ENCODE results near the gene ASAP2. TPM values are rescaled to one million over a fixed set of nuclear protein-coding genes. Genes with fewer than 3 reads are reported as not detected.

The ASAP2 gene
- total and polyA plus RNA-seq, 9 of the 15 experiments (the other 6 are each of a cell fraction or from before 2014, with no cell fraction given): 0.06 to 4.3 (median 3.1) TPM

GRCh38 chr2:9423100-9423921, 216.7 kb downstream of the ASAP2 start, which contains the start of the genes CPSF3 and ITGB1BP1 (continued):
- peak; percentile 96 for TF ChIP-seq GABPA (tag; conservative IDR thresholded peaks at IDR 0.05; ENCODE audit: low read depth)
- TF ChIP-seq, protein P1, sequence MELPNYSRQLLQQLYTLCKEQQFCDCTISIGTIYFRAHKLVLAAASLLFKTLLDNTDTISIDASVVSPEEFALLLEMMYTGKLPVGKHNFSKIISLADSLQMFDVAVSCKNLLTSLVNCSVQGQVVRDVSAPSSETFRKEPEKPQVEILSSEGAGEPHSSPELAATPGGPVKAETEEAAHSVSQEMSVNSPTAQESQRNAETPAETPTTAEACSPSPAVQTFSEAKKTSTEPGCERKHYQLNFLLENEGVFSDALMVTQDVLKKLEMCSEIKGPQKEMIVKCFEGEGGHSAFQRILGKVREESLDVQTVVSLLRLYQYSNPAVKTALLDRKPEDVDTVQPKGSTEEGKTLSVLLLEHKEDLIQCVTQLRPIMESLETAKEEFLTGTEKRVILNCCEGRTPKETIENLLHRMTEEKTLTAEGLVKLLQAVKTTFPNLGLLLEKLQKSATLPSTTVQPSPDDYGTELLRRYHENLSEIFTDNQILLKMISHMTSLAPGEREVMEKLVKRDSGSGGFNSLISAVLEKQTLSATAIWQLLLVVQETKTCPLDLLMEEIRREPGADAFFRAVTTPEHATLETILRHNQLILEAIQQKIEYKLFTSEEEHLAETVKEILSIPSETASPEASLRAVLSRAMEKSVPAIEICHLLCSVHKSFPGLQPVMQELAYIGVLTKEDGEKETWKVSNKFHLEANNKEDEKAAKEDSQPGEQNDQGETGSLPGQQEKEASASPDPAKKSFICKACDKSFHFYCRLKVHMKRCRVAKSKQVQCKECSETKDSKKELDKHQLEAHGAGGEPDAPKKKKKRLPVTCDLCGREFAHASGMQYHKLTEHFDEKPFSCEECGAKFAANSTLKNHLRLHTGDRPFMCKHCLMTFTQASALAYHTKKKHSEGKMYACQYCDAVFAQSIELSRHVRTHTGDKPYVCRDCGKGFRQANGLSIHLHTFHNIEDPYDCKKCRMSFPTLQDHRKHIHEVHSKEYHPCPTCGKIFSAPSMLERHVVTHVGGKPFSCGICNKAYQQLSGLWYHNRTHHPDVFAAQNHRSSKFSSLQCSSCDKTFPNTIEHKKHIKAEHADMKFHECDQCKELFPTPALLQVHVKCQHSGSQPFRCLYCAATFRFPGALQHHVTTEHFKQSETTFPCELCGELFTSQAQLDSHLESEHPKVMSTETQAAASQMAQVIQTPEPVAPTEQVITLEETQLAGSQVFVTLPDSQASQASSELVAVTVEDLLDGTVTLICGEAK (IDR thresholded peaks at IDR 0.05): peak; percentile 95
- TF ChIP-seq, protein P1 (CRISPR knock-in tag; IDR thresholded peaks at IDR 0.05): no peak
- TF ChIP-seq, protein P2, sequence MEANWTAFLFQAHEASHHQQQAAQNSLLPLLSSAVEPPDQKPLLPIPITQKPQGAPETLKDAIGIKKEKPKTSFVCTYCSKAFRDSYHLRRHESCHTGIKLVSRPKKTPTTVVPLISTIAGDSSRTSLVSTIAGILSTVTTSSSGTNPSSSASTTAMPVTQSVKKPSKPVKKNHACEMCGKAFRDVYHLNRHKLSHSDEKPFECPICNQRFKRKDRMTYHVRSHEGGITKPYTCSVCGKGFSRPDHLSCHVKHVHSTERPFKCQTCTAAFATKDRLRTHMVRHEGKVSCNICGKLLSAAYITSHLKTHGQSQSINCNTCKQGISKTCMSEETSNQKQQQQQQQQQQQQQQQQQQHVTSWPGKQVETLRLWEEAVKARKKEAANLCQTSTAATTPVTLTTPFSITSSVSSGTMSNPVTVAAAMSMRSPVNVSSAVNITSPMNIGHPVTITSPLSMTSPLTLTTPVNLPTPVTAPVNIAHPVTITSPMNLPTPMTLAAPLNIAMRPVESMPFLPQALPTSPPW (CRISPR knock-in tag; IDR thresholded peaks at IDR 0.05): peak; percentile 90
